Testis (tissue), 2 donors: ENCODE data around the gene GSTCD.

Source experiments
- CTCF ChIP-seq, 3 experiments: fragments of 450-650 bp in 2 of 3; fragments of 200-600 bp in 1 of 3; sonication (generic) in 1 of 3; IDR thresholded peaks; one replicate each; pipeline ENCODE4 v1.5.1; 2016 to 2019; ENCODE audit warnings: antibody characterized with exemption in 3 of 3, mild to moderate bottlenecking in 2 of 3, moderate library complexity in 1 of 3
- POLR2A ChIP-seq: fragments of 450-650 bp; IDR thresholded peaks from one replicate; pipeline ENCODE4 v1.6.1; 2017; ENCODE audit warnings: antibody characterized with exemption, mild to moderate bottlenecking, moderate library complexity

GRCh38 chr4:105805501-105806120 is 97.0 kb downstream of the GSTCD start:
- TF ChIP-seq POLR2A (no peak), CTCF (IDR thresholded peaks at IDR 0.05) (no peak)
